CD4-positive, alpha-beta T cell treated with Interleukin-6 for 4 hours (primary cell): ENCODE data around the gene RBM39.
"Not testable (repeated sequence)": the region's sequence is repeated elsewhere in the genome, so short reads cannot be mapped to it uniquely, and the experiment has no call there.

ENCODE experiments used
- DNase-seq: peaks from one replicate; pipeline ENCODE4 v3.0.0-alpha.2; 2020; ENCODE audit warnings: mixed read lengths

Gene RBM39

GRCh38 chr20:35704514-35705261, 37.4 kb downstream of the RBM39 start:
- DNase-seq, result no peak

- no peak for DNase-seq
Observed at GRCh38 chr20:35702824-35703695, 39.0 kb downstream of the RBM39 start.

- DNase-seq, result no peak
Observed at GRCh38 chr20:35702051-35702823, 39.8 kb downstream of the RBM39 start.

GRCh38 chr20:35700625-35701148, 41.4 kb downstream of the RBM39 start:
- no peak for DNase-seq

GRCh38 chr20:35699957-35700624, 42.0 kb downstream of the RBM39 start:
- DNase-seq, result no peak

GRCh38 chr20:35699127-35699956, 42.7 kb downstream of the RBM39 start, which contains the start of the genes NFS1 and ROMO1:
Gene NFS1, minus strand, starts transcription at chr20:35699352. Its CDS starts 64 bp downstream, at chr20:35699288.
Gene ROMO1, plus strand, starts transcription at chr20:35699405. Its CDS starts 228 bp downstream, at chr20:35699633.
- peak; percentile 88 for DNase-seq

GRCh38 chr20:35698298-35699126, 43.5 kb downstream of the RBM39 start:
- peak; percentile 19 for DNase-seq

GRCh38 chr20:35697696-35698297, 44.3 kb downstream of the RBM39 start:
- DNase-seq, result no peak

GRCh38 chr20:35695978-35696377, 46.1 kb downstream of the RBM39 start:
- no peak for DNase-seq

GRCh38 chr20:35695245-35695749, 46.8 kb downstream of the RBM39 start:
- no peak for DNase-seq

GRCh38 chr20:35690265-35690664, 51.8 kb downstream of the RBM39 start:
- DNase-seq, result no peak

- DNase-seq, result not testable (repeated sequence)
Observed at GRCh38 chr20:35686872-35687271, 55.2 kb downstream of the RBM39 start.

- not testable (repeated sequence) for DNase-seq
Observed at GRCh38 chr20:35685368-35685767, 56.7 kb downstream of the RBM39 start.

- no peak for DNase-seq
Observed at GRCh38 chr20:35681960-35682359, 60.1 kb downstream of the RBM39 start.

GRCh38 chr20:35680452-35681183, 61.4 kb downstream of the RBM39 start:
- DNase-seq, result no peak

GRCh38 chr20:35674921-35675320, 67.1 kb downstream of the RBM39 start:
- no peak for DNase-seq

GRCh38 chr20:35673884-35674283, 68.2 kb downstream of the RBM39 start:
- no peak for DNase-seq

- no peak for DNase-seq
Observed at GRCh38 chr20:35669681-35670080, 72.4 kb downstream of the RBM39 start.

GRCh38 chr20:35669221-35669620, 72.8 kb downstream of the RBM39 start:
- DNase-seq, result no peak
